Dermis blood vessel endothelial cell (primary cell): ENCODE results near the gene ARHGAP10. TPM values are rescaled to one million over a fixed set of nuclear protein-coding genes. Genes with fewer than 3 reads are reported as not detected.

Experiments used
- DNase-seq: peaks from one replicate; pipeline ENCODE4 v3.0.0; 2010
- total RNA-seq: library from RNA; depleted of rRNA; stranded (reverse); fragments of >200 nt; gene quantifications from 2 replicates; pipeline ENCODE4 v1.2.3, GENCODE V29; 2014

ARHGAP10 gene, protein sequence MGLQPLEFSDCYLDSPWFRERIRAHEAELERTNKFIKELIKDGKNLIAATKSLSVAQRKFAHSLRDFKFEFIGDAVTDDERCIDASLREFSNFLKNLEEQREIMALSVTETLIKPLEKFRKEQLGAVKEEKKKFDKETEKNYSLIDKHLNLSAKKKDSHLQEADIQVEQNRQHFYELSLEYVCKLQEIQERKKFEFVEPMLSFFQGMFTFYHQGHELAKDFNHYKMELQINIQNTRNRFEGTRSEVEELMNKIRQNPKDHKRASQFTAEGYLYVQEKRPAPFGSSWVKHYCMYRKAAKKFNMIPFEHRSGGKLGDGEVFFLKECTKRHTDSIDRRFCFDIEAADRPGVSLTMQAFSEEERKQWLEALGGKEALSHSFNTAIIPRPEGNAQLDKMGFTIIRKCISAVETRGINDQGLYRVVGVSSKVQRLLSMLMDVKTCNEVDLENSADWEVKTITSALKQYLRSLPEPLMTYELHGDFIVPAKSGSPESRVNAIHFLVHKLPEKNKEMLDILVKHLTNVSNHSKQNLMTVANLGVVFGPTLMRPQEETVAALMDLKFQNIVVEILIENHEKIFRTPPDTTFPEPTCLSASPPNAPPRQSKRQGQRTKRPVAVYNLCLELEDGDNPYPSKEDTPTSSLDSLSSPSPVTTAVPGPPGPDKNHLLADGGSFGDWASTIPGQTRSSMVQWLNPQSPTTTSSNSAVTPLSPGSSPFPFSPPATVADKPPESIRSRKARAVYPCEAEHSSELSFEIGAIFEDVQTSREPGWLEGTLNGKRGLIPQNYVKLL
- total RNA-seq: 12.3 and 14.6 TPM in 2 replicates

GRCh38 chr4:147731580-147732517, at the start of gene ARHGAP10:
TSS of gene ARHGAP10 (plus strand) at chr4:147732088. CDS start at chr4:147732302, 214 bp downstream.
- DNase-seq: peak; percentile 76

- DNase-seq: peak; percentile 4
Observed at GRCh38 chr4:147682755-147683154, 49.1 kb upstream of the ARHGAP10 start.

DNA sequence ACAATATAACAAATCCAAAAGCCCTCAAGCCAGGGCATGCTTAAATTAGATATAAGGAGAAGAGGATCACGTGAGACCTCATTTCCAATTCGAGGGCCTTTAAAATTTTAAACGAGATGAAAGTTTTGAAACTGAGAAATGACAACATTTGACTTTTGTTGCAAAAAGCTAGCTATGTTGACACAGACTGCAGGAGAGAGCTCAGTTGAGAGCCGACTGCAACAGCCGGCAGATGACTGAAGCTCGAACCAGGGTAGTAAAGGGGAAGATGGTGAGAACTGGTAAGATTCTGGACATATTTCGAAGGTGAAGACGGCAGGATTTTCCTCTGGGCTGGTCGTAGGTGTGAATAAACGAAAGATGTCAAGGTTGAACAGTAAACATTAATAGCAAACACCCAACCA, 48.7 kb upstream of the ARHGAP10 start:
- DNase-seq: peak; percentile 34

GRCh38 chr4:147683717-147684700, 47.9 kb upstream of the ARHGAP10 start, which contains the start of gene PRMT9:
TSS of gene PRMT9 (minus strand) at chr4:147684163. CDS start at chr4:147683987, 176 bp downstream.
- DNase-seq: peak; percentile 96

GRCh38 chr4:147689067-147689466, 42.8 kb upstream of the ARHGAP10 start:
- no peak for DNase-seq

GRCh38 chr4:147691820-147692219, 40.1 kb upstream of the ARHGAP10 start:
- no peak for DNase-seq

- DNase-seq: no peak
Observed at GRCh38 chr4:147693218-147693617, 38.7 kb upstream of the ARHGAP10 start.

DNA sequence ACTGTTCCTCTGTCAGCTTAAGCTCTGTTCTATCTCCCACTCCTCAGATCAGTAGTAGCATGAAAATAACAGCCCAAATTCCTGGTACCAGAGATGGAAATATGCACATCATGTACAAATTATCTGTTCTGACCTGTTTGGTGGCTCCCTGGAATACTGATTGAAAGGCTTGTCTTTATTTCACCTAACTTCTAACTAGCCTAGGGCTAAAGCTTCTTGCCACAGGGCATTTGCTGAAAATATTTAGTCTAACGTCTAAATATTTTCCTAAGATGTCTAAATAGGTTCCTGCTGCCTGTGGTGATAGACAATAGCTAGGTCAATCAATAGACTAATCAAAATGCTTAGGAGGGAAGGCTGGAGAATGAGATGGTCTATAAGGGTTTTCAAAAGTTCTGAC, 35.0 kb upstream of the ARHGAP10 start:
- DNase-seq: no peak

- DNase-seq: no peak
Observed at GRCh38 chr4:147704846-147705245, 27.0 kb upstream of the ARHGAP10 start.

DNA sequence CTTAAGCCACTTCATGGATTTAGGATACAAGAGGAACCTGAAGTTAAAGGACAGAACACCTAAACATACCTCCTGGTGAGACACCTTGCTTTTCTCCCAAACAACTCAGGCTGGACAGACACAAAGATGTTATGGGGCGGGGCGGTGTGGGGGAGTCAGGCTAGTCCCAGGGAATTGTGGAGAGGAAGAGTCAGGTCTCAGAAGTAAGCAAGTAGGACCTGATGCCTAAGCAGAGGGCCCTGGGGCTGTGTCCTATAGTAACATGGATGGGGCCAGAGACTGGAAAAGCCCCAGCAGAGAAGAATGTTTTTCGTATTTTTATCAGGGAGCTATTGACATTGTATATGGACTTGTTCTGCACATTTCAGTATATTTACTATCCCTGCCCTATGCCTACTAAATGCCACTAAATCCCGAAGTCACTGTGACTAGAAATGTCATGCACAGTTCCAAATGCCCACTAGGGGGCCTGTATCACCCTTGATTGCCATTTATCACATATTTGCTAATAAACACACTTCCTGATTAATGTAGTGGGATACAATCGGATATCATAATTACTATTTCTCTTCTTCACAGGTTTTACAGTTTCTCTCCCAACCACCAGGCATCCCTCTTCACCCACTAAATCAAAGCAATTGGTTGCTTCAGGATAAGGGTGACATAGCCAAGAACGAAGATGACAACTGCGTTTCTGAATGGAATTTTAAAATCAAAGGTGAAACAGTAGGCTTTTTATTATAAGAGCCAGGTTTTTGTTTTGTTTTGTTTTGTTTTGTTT, 23.8 kb upstream of the ARHGAP10 start:
- peak; percentile 77 for DNase-seq

GRCh38 chr4:147709999-147710398, 21.9 kb upstream of the ARHGAP10 start:
- DNase-seq: no peak

DNA sequence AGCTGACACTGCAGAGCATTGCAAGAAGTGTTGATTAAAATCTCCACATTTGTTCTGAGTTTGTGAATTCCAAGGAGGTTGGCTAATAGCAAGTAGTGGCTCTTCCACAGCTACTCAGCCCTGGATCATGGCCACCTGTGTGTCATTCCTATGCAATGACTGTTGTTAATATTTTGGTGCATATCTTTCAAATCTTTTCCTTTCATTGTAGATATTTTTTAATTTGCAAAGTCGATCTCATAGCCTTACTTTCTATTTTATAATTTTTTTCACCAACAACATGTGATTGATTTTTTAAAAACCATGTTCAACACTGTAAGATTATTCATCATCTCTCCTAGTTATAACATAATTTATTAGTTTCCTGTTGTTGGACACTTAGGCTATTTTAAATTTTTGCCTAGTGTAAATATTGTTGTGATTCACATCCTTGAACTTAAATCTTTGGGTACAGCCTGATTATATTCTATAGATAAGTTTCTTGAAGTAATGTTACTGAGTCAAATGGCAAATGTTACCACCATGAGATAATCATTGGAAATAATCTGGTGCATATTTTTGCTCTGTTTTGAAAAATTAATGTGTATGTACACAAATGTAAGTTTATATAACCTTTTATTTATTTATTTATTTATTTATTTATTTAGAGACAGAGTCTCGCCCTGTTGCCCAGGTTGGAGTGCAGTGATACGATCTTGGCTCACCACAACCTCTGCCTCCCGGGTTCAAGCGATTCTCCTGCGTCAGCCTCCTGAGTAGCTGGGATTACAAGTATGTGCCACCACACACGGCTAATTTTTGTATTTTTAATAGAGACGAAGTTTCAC, 17.1 kb upstream of the ARHGAP10 start:
- DNase-seq: peak; percentile 80

DNA sequence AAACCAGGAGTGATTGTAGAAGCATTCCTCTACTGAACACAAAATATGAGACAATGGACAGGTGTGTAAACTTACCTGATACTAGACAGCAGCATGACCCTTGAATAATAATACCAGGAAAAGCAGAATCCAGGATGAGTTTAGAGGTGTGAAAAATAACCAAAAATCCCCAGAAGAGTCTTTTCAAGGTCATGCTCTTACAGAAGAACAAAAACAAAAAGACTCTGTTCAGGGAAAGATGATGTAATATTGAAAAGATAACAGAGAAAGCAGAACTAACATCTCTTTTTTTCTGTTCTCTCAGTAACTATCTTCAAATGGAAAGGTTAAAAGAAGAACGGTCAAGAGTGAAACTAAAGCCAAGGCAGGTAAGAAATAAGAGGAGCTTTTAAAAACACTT, 14.0 kb upstream of the ARHGAP10 start:
- DNase-seq: no peak

DNA sequence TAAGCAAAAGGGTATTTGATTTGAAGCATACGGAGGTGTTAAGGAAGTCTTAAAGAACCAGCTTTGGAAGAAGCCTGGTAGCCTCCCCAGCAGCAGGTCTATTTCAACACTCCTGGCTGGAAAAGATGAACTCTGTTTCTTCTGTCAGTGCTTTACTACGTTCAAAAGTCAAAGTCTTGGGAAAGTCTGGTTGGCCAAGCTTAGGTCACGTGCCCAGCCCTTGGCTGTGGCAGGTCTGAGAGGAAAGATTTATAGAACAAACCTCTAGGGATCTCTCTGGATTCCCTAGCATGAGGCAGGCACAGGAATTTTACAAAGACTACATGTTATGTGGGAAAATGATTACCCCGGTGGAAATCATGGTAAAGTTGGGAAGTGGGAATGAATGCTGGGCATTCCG, 8.6 kb upstream of the ARHGAP10 start:
- DNase-seq: no peak

DNA sequence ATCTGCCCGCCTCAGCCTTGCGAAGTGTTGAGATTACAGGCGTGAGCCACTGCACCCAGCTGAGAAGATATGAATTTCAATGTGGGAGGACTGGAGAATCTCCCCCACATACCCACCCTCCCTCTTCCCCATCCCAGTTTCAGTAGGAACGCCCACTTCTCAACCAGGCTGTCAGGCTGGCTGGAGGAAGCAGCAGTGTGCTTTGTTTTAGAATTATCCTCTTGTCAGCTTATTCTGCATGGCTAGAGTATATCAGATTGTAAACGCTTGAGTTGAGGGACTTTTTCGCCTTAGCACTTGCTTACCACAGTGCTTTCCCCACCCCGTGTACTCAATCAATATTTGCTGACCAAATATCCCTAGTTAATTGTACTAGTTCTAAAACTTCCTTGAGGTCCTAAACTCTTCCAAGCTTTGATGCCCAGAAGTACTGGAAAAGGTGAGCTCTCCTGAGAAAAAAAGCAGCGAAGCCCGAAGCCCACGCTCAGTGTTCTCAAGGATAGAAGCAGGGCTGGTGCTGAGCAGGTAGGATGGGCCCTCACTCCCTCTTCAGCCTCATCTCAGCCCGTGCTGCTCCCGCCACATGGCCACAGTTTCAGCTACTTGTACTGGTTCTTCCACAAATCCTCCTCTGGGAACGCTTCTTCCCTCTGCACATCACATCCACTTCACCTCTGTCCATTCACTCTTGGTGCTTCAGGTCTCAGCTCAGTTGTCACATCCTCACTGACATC, 7.3 kb upstream of the ARHGAP10 start:
- no peak for DNase-seq

GRCh38 chr4:147725673-147726072, 6.2 kb upstream of the ARHGAP10 start:
- no peak for DNase-seq

- DNase-seq: no peak
Observed at GRCh38 chr4:147727476-147728028, 4.3 kb upstream of the ARHGAP10 start.

- DNase-seq: no peak
Observed at GRCh38 chr4:147730333-147730732, 1.6 kb upstream of the ARHGAP10 start.
